HepG2 (cell line): ENCODE data around the gene TGM2. TPM values are rescaled to one million over a fixed set of nuclear protein-coding genes. Genes with fewer than 3 reads are reported as not detected.

ENCODE experiments used
- ATAC-seq: fragments of 200-7000 bp; cut with Tn5 transposase; 3 replicates; pipeline ENCODE4 v1.9.1; 2020; ENCODE audit warnings: mild to moderate bottlenecking, moderate library complexity
- BruUV-seq: library from RNA; stranded (reverse); fragments of 400-500 nt; replicated peaks from 2 replicates; lab custom pipeline; 2021; lab: Mats Ljungman, UMichigan
- CTCF ChIA-PET: fragments of 300-600 bp; formaldehyde crosslinking; extraction: SDS; loops from one replicate; lab custom pipeline; 2021; ENCODE audit warnings: low total read pairs, inconsistent platforms, low intra/inter-chr PET ratio; lab: Yijun Ruan, JAX
- POLR2A ChIA-PET: fragments of 350-600 bp; sonication (Branson Sonifier 250); formaldehyde crosslinking; loops from one replicate; lab custom pipeline; 2020; ENCODE audit warnings: antibody characterized with exemption, inconsistent platforms; lab: Yijun Ruan, JAX
- DNase-seq: peaks from one replicate; pipeline ENCODE4 v3.0.0-alpha.2; 2015; ENCODE audit warnings: low spot score
- FAIRE-seq: peaks from 3 replicates; lab custom pipeline; 2011; peaks lifted over from hg19 to GRCh38; lab: Jason Lieb, UNC
- H2AFZ ChIP-seq: one replicate; pipeline ENCODE4 v1.6.1; 2011; ENCODE audit warnings: low read length, inconsistent platforms
- H3K27ac ChIP-seq: fragments of 300-600 bp; 3 replicates; pipeline ENCODE4 v1.8.0; 2011; ENCODE audit warnings: mixed run types, mild to moderate bottlenecking, mixed read lengths, low read length, inconsistent platforms; ENCODE audit not compliant: insufficient read depth; ENCODE audit errors: extremely low read length
- H3K27me3 ChIP-seq, 2 experiments: fragments of 200-600 bp in 1 of 2; 2 replicates in 1 of 2; 3 replicates in 1 of 2; pipeline versions ENCODE4 v1.6.0 to v1.8.0; 2011; ENCODE audit warnings: low read length in 2 of 2, mild to moderate bottlenecking in 2 of 2, moderate library complexity in 2 of 2, inconsistent platforms in 1 of 2; ENCODE audit not compliant: insufficient read depth in 2 of 2, control insufficient read depth in 1 of 2
- H3K36me3 ChIP-seq, 2 experiments: fragments of 200-600 bp in 1 of 2; replicated peaks in 1 of 2; 2 replicates in 1 of 2; 3 replicates in 1 of 2; pipeline versions ENCODE4 v1.5.1 to v1.8.0; 2011; ENCODE audit warnings: low read length in 2 of 2, inconsistent platforms in 1 of 2; ENCODE audit not compliant: insufficient read depth in 2 of 2, control insufficient read depth in 1 of 2
- H3K4me1 ChIP-seq: 2 replicates; pipeline ENCODE4 v1.5.1; 2012; ENCODE audit warnings: low read length, inconsistent platforms; ENCODE audit not compliant: insufficient read depth
- H3K4me2 ChIP-seq: 2 replicates; pipeline ENCODE4 v1.6.0; 2011; ENCODE audit warnings: low read depth, low read length, inconsistent platforms
- H3K4me3 ChIP-seq, 3 experiments: fragments of 200-600 bp in 1 of 3; sonication (generic), shearing (Covaris generic) in 1 of 3; replicated peaks in 1 of 3; 2 replicates each; pipeline ENCODE4 v1.5.1; 2011 to 2016; ENCODE audit warnings: low read length in 3 of 3, inconsistent platforms in 2 of 3, low read depth in 2 of 3, mild to moderate bottlenecking in 2 of 3, control low read depth in 1 of 3, mixed read lengths in 1 of 3; ENCODE audit not compliant: insufficient read depth in 1 of 3
- H3K79me2 ChIP-seq: one replicate; pipeline ENCODE4 v1.6.1; 2011; ENCODE audit warnings: low read length, inconsistent platforms; ENCODE audit not compliant: insufficient read depth
- H3K9ac ChIP-seq: 2 replicates; pipeline ENCODE4 v1.6.0; 2011; ENCODE audit warnings: mild to moderate bottlenecking, low read depth, low read length, inconsistent platforms; ENCODE audit not compliant: insufficient read depth
- H3K9me3 ChIP-seq: 2 replicates; pipeline ENCODE4 v1.5.1; 2012; ENCODE audit warnings: mild to moderate bottlenecking, low read length
- H4K20me1 ChIP-seq: 2 replicates; pipeline ENCODE4 v1.6.0; 2011; ENCODE audit warnings: inconsistent platforms, mild to moderate bottlenecking, low read length, moderate library complexity; ENCODE audit not compliant: insufficient read depth
- KAT2B ChIP-seq: fragments of 150-350 bp; IDR thresholded peaks from 2 replicates; pipeline ENCODE4 v1.6.1; 2014; ENCODE audit warnings: low read depth, low read length, borderline replicate concordance
- RXRA ChIP-seq: sonication (generic); formaldehyde crosslinking; IDR thresholded peaks from 2 replicates; pipeline ENCODE4 v1.5.1; 2020; ENCODE audit warnings: missing genetic modification reagents
- SOX5 ChIP-seq: IDR thresholded peaks from 2 replicates; pipeline ENCODE4 v1.6.1; 2016; ENCODE audit warnings: borderline replicate concordance
- TBP ChIP-seq: sonication (generic); formaldehyde crosslinking; IDR thresholded peaks from 2 replicates; pipeline ENCODE4 v1.5.0; 2020; ENCODE audit warnings: missing genetic modification reagents
- ZBTB38 ChIP-seq: sonication (generic); formaldehyde crosslinking; IDR thresholded peaks from 2 replicates; pipeline ENCODE4 v1.5.1; 2020; ENCODE audit warnings: mild to moderate bottlenecking, missing genetic modification reagents
- ZFP36 ChIP-seq: fragments of 150-350 bp; IDR thresholded peaks from 2 replicates; pipeline ENCODE4 v1.6.1; 2018; ENCODE audit warnings: borderline replicate concordance, low read length, low read depth; ENCODE audit not compliant: partially characterized antibody
- WGBS: methylation state at CpG from one replicate; pipeline ENCODE4 v1.1.6; 2017; ENCODE audit warnings: low lambda C conversion rate; 5-methylcytosine and 5-hydroxymethylcytosine counted together
- in situ Hi-C: cut with HindIII; loops from 2 replicates; pipeline ENCODE4 v1.10.0; 2017; ENCODE audit warnings: low pct_unique_long_range_greater_than_20kb; ENCODE audit not compliant: extremely low pct_ligation_motif_present
- intact Hi-C: fragments of 100-400 bp; cut with micrococcal nuclease; formaldehyde crosslinking; loops from one replicate; pipeline ENCODE4 v1.10.0; 2022; ENCODE audit not compliant: unreplicated experiment
- polyA plus RNA-seq, 8 experiments: library from polyadenylated mRNA; depleted of rRNA in 3 of 8; stranded (reverse) in 7 of 8; unstranded in 1 of 8; fragments of >200 nt; fragmentation: Illumina TruSeq in 4 of 8; extraction: Trizol in 4 of 8; gene quantifications; 2 replicates each; pipeline versions ENCODE4 v1.2.1 to v1.2.3, GENCODE V29; 2011 to 2016; ENCODE audit warnings: low read depth in 4 of 8, missing spikeins in 1 of 8, mixed read lengths in 1 of 8; ENCODE audit not compliant: insufficient read depth in 1 of 8
- total RNA-seq, 5 experiments: library from RNA; depleted of rRNA; stranded (reverse); fragments of >200 nt; fragmentation: Illumina TruSeq; extraction: Trizol; gene quantifications; 2 replicates each; pipeline ENCODE4 v1.2.3, GENCODE V29; 2016; ENCODE audit warnings: low read depth in 1 of 5

Gene TGM2
- total and polyA plus RNA-seq, 2 of the 13 experiments (the other 11 are each of a cell fraction or from before 2014, with no cell fraction given), result 4.2 to 46.4 TPM

- no peaks in the 10 kb centered on the region for H4K20me1 ChIP-seq
- no peaks in the 10 kb centered on the region for H3K79me2 ChIP-seq
- BruUV-seq, result no TSS peak
- no peak overlapping the region for H3K4me2 ChIP-seq
- TF ChIP-seq ZBTB38 (CRISPR knock-in tag) (peak; percentile 56; the same call in 1 of the 2 replicates), TBP (CRISPR knock-in tag) (no peak), RXRA (CRISPR knock-in tag) (0 out of 2 replicates have a peak, but pooled peaks have one; percentile 24)
- intact Hi-C loops (no loop called here), in situ Hi-C loops (no loop called here)
- H3K36me3 ChIP-seq, result no peaks in the 10 kb centered on the region; a peak in 1 of 5 replicates
- ChIA-PET CTCF (no interaction called here), POLR2A (no interaction called here)
- WGBS, result 96% methylated on average over 25 of the region's 25 CpGs
- H3K27me3 ChIP-seq, result no peaks in the 10 kb centered on the region
- no peak overlapping the region for H2AFZ ChIP-seq
- H3K4me1 ChIP-seq, result peaks cover 42% of the 10 kb centered on the region
- H3K9me3 ChIP-seq, result no peaks in the 10 kb centered on the region
- DNase-seq (no peak), FAIRE-seq (no peak), ATAC-seq (no peak)
- H3K4me3 ChIP-seq, result no peak overlapping the region
- H3K9ac ChIP-seq, result no peak overlapping the region
- no peak overlapping the region for H3K27ac ChIP-seq
Measured at GRCh38 chr20:38139156-38139912, 25.7 kb downstream of the TGM2 start.

GRCh38 chr20:38138086-38138778 is 26.8 kb downstream of the TGM2 start:
- Histone ChIP-seq H3K4me3 (no peak overlapping the region), H3K36me3 (no peaks in the 10 kb centered on the region; a peak in 1 of 5 replicates), H3K9me3 (no peaks in the 10 kb centered on the region), H3K4me1 (peaks cover 42% of the 10 kb centered on the region), H3K9ac (no peak overlapping the region), H3K79me2 (no peaks in the 10 kb centered on the region), H2AFZ (no peak overlapping the region), H3K27ac (no peak overlapping the region), H3K4me2 (no peak overlapping the region), H4K20me1 (no peaks in the 10 kb centered on the region), H3K27me3 (no peaks in the 10 kb centered on the region)
- intact Hi-C loops (no loop called here), in situ Hi-C loops (no loop called here)
- no peak for FAIRE-seq
- 94% methylated on average over 15 of the region's 15 CpGs for WGBS
- ChIA-PET CTCF (no interaction called here), POLR2A (interaction anchor here (1.8 kb wide), 1 partner anchor 29 kb away, joined by 4 read pairs; no protein-coding TSS in a partner anchor)
- no peak for ATAC-seq
- no peak for DNase-seq
- TF ChIP-seq SOX5 (CRISPR knock-in tag), result no peak
- TF ChIP-seq ZFP36, result peak; percentile 69
- TF ChIP-seq KAT2B, result 0 out of 2 replicates have a peak, but pooled peaks have one; percentile 3
- no TSS peak for BruUV-seq
